T-cell (primary cell): Measurements from ENCODE around the gene MAN1B1. TPM values are rescaled to one million over a fixed set of nuclear protein-coding genes. Genes with fewer than 3 reads are reported as not detected.

Experiments
- ATAC-seq, 4 experiments: fragments of 200-7000 bp in 3 of 4; fragments of 150-1000 bp in 1 of 4; cut with Tn5 transposase; replicated peaks in 1 of 4; 1 replicate in 3 of 4; 2 replicates in 1 of 4; pipeline ENCODE4 v1.10.0; 2021; ENCODE audit warnings: moderate library complexity in 3 of 4, mild to moderate bottlenecking in 2 of 4, moderate number of reproducible peaks in 1 of 4
- CTCF ChIA-PET, 2 donors: fragments of 300-600 bp; sonication (Branson Sonifier 250); formaldehyde crosslinking; loops; one replicate each; lab custom pipeline; 2022; ENCODE audit warnings: antibody characterized with exemption in 2 of 2; lab: Charles Lee
- POLR2A ChIA-PET, 2 donors: fragments of 300-600 bp; sonication (Branson Sonifier 250); formaldehyde crosslinking; loops; one replicate each; lab custom pipeline; 2022; ENCODE audit warnings: antibody characterized with exemption in 2 of 2; lab: Charles Lee
- DNase-seq, 35 experiments: peaks; one replicate each; pipeline versions ENCODE4 v3.0.0 to v3.0.0-alpha.2; 2013 to 2023
- H3K27ac ChIP-seq: one replicate; pipeline ENCODE4 v1.5.1; 2013; ENCODE audit warnings: low read length
- H3K27me3 ChIP-seq, 2 experiments: replicated peaks in 1 of 2; 1 replicate in 1 of 2; 2 replicates in 1 of 2; pipeline versions ENCODE4 v1.6.1 to v1.7.0; 2013; ENCODE audit warnings: low read length in 1 of 2, mixed read lengths in 1 of 2; ENCODE audit not compliant: control insufficient read depth in 2 of 2, insufficient read depth in 2 of 2; ENCODE audit errors: extremely low read depth in 1 of 2
- H3K36me3 ChIP-seq, 2 donors: 1 replicate in 1 of 2; 2 replicates in 1 of 2; pipeline versions ENCODE4 v1.6.1 to v1.7.0; 2013; ENCODE audit warnings: low read length in 1 of 2; ENCODE audit not compliant: control insufficient read depth in 2 of 2, insufficient read depth in 1 of 2; ENCODE audit errors: extremely low read depth in 1 of 2
- H3K4me1 ChIP-seq, 2 experiments: 1 replicate in 1 of 2; 2 replicates in 1 of 2; pipeline versions ENCODE4 v1.6.1 to v1.7.0; 2013; ENCODE audit warnings: low read length in 2 of 2, mixed read lengths in 1 of 2; ENCODE audit not compliant: insufficient read depth in 2 of 2, control insufficient read depth in 1 of 2; ENCODE audit errors: extremely low read depth in 1 of 2
- H3K4me3 ChIP-seq, 2 donors: 1 replicate in 1 of 2; 2 replicates in 1 of 2; pipeline versions ENCODE4 v1.5.1 to v1.7.0; 2013; ENCODE audit warnings: mild to moderate bottlenecking in 2 of 2, low read length in 1 of 2, moderate library complexity in 1 of 2; ENCODE audit not compliant: control insufficient read depth in 1 of 2; ENCODE audit errors: extremely low read depth in 1 of 2
- H3K9me3 ChIP-seq: 2 replicates; pipeline ENCODE4 v1.7.0; 2013
- H3K27ac Mint-ChIP-seq, 2 donors: one replicate each; pipeline ENCODE4 v1.8.0; 2020 to 2021; ENCODE audit warnings: mild to moderate bottlenecking in 2 of 2, mixed read lengths in 2 of 2
- H3K27me3 Mint-ChIP-seq, 2 donors: one replicate each; pipeline ENCODE4 v1.8.0; 2021 to 2022; ENCODE audit warnings: mixed read lengths in 2 of 2
- H3K36me3 Mint-ChIP-seq: one replicate; pipeline ENCODE4 v1.8.0; 2021; ENCODE audit warnings: mixed read lengths
- H3K4me1 Mint-ChIP-seq, 3 donors: one replicate each; pipeline ENCODE4 v1.8.0; 2020 to 2022; ENCODE audit warnings: mixed read lengths in 3 of 3, mild to moderate bottlenecking in 1 of 3
- H3K4me3 Mint-ChIP-seq, 3 donors: one replicate each; pipeline ENCODE4 v1.8.0; 2020 to 2022; ENCODE audit warnings: mild to moderate bottlenecking in 3 of 3, mixed read lengths in 3 of 3, moderate library complexity in 3 of 3
- H3K9me3 Mint-ChIP-seq, 3 donors: one replicate each; pipeline ENCODE4 v1.8.0; 2020 to 2022; ENCODE audit warnings: mixed read lengths in 3 of 3
- WGBS: methylation state at CpG from one replicate; pipeline ENCODE4 v1.1.5; 2013; ENCODE audit warnings: missing lambda C conversion rate; ENCODE audit not compliant: insufficient coverage; 5-methylcytosine and 5-hydroxymethylcytosine counted together
- total RNA-seq, 35 experiments: library from RNA in 6 of 35; stranded (reverse) in 6 of 35; fragments of 120-200 nt in 1 of 35; gene quantifications; one replicate each; pipeline versions ENCODE4 v1.2.1 to v1.2.4 and lab custom pipeline; 2013 to 2026

Gene MAN1B1
- total RNA-seq, 5 donors from 2014 or later (not counting 1 experiment from before 2014, with no cell fraction given): 62.0 to 91.5 (median 84.8) TPM

DNA sequence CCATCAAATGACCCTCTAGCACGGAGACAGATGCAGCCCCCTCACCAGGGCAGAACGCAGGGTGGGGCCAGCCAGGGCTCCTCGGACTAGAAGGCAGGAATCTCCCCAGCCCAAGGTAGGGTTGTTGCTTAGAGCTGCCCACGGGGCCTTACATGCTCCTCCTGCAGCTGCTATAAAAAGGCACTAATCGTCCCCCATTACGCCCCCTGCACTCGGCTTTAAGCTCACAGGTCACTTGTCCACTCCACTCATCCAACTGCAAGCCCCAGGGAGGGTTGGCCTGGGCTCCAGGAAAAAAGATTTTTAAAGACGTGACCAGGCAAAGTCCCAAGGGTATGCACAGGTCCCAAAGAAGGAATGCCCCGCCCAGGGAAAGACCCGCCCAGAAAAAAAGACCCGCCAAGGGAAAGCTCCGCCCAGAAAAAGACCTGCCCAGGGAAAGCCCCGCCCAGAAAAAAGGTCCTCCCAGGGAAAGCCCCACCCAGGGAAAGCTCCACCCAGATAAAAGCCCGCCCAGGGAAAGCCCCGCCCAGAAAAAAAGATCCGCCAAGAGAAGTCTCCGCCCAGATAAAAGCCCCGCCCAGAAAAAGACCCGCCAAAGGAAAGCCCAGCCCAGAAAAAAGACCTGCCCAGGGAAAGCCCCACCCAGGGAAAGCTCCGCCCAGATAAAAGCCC, 63.3 kb downstream of the MAN1B1 start:
- H3K4me3 Mint-ChIP-seq: no peak overlapping the region
- H3K27ac Mint-ChIP-seq: no peak overlapping the region
- no peaks in the 10 kb centered on the region for H3K9me3 ChIP-seq
- no peaks in the 10 kb centered on the region for H3K9me3 Mint-ChIP-seq
- H3K4me1 ChIP-seq: peaks cover 0 to 6% of the 10 kb centered on the region in 2 experiments
- H3K36me3 Mint-ChIP-seq: no peaks in the 10 kb centered on the region
- H3K27ac ChIP-seq: no peak overlapping the region
- peaks cover 0 to 55% of the 10 kb centered on the region in 2 experiments for H3K27me3 ChIP-seq
- CTCF ChIA-PET: interaction anchor here in 1 of 2 donors (0.7 kb wide), 1 partner anchor 20 kb away, joined by 5 read pairs; no protein-coding TSS in a partner anchor
- POLR2A ChIA-PET: interaction anchor here in 1 of 2 donors (1.0 kb wide), 1 partner anchor 21 kb away, joined by 15 read pairs; no protein-coding TSS in a partner anchor
- H3K4me1 Mint-ChIP-seq: peaks cover 0 to 2% (median 0%) of the 10 kb centered on the region in 3 donors
- no peak overlapping the region for H3K4me3 ChIP-seq
- ATAC-seq (no peak), DNase-seq (no peak)
- H3K36me3 ChIP-seq: no peaks in the 10 kb centered on the region
- H3K27me3 Mint-ChIP-seq: peaks cover 7 to 12% of the 10 kb centered on the region in 2 donors
- WGBS: 71% methylated on average over 4 of the region's 20 CpGs

DNA sequence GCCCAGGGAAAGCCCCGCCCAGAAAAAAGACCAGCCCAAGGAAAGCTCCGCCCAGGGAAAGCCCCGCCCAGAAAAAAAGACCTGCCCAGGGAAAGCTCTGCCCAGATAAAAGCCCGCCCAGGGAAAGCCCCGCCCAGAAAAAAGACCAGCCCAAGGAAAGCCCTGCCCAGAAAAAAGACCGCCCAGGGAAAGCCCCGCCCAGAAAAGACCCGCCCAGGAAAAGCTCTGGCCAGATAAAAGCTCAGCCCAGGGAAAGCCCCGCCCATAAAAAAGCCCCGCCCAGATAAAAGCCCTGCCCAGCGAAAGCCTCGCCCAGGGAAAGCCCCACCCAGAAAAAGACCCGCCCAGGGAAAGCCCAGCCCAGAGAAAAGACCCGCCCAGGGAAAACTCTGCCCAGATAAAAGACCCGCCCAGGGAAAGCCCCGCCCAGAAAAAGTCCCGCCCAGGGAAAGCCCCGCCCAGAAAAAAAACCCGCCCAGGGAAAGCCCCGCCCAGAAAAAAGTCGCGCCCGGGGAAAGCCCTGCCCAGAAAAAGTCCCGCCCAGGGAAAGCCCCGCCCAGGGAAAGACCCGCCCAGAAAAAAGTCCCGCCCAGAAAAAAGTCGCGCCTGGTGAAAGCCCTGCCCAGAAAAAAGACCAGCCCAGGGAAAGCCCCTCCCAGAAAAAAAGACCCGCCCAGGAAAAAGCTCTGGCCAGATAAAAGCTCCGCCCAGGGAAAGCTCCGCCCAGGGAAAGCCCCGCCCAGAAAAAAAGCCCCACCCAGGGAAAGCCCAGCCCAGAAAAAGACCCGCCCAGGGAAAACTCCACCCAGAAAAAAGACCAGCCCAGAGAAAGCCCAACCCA, 64.1 kb downstream of the MAN1B1 start:
- no peak overlapping the region for H3K4me3 Mint-ChIP-seq
- ATAC-seq (peak in 3 of 4 experiments; percentile 31 to 44 (median 38)), DNase-seq (peak in 1 of 35 experiments; percentile 61)
- Histone ChIP-seq H3K36me3 (no peaks in the 10 kb centered on the region), H3K9me3 (no peaks in the 10 kb centered on the region), H3K4me1 (peaks cover 0 to 7% of the 10 kb centered on the region in 2 experiments), H3K4me3 (no peak overlapping the region), H3K27ac (no peak overlapping the region), H3K27me3 (peaks cover 0 to 59% of the 10 kb centered on the region in 2 experiments)
- 23% methylated on average over 13 of the region's 34 CpGs for WGBS
- H3K9me3 Mint-ChIP-seq: no peaks in the 10 kb centered on the region
- CTCF ChIA-PET: interaction anchor here (0.6 to 0.7 kb wide), 5 partner anchors 21 to 468 kb away, joined by 3 to 5 read pairs (median 3); partner anchors contain the start of genes EHMT1 (in 1 of the 2) and MAN1B1 (in 1 of the 2)
- H3K4me1 Mint-ChIP-seq: peaks cover 0 to 2% (median 0%) of the 10 kb centered on the region in 3 donors
- H3K27ac Mint-ChIP-seq: no peak overlapping the region
- H3K27me3 Mint-ChIP-seq: peaks cover 9 to 18% of the 10 kb centered on the region in 2 donors
- H3K36me3 Mint-ChIP-seq: no peaks in the 10 kb centered on the region
- POLR2A ChIA-PET: interaction anchor here in 1 of 2 donors (1.0 to 1.1 kb wide), 2 partner anchors 18 to 20 kb away, joined by 7 to 15 read pairs; no protein-coding TSS in a partner anchor

DNA sequence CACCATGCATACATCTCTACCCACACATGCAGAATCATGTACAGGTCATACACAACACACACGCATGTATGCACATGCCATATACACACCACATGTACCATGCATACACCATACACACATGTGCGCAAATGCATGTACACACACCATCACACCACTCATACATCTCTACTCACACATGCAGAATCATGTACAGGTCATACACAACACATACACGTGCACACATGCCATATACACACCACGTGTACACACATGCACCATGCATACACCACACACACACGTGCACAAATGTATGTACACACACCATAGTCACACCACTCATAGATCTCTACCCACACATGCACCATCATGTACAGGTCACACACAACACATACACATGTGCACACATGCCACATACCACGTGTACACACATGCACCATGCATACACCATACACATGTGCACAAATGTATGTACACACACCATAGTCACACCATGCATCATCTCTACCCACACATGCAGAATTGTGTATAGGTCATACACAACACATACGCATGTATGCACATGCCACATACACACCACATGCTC, 66.1 kb downstream of the MAN1B1 start:
- ATAC-seq (no peak), DNase-seq (no peak)
- no peak overlapping the region for H3K4me3 Mint-ChIP-seq
- H3K36me3 Mint-ChIP-seq: no peaks in the 10 kb centered on the region
- ChIA-PET CTCF (no interaction called here), POLR2A (no interaction called here)
- 90% methylated on average over 7 of the region's 7 CpGs for WGBS
- Histone ChIP-seq H3K27me3 (peaks cover 4 to 63% of the 10 kb centered on the region in 2 experiments), H3K4me1 (peaks cover 0 to 27% of the 10 kb centered on the region in 2 experiments), H3K36me3 (no peaks in the 10 kb centered on the region), H3K9me3 (no peaks in the 10 kb centered on the region), H3K27ac (no peak overlapping the region), H3K4me3 (no peak overlapping the region)
- no peaks in the 10 kb centered on the region for H3K9me3 Mint-ChIP-seq
- peaks cover 2 to 13% (median 7%) of the 10 kb centered on the region in 3 donors for H3K4me1 Mint-ChIP-seq
- no peak overlapping the region for H3K27ac Mint-ChIP-seq
- H3K27me3 Mint-ChIP-seq: peaks cover 13 to 26% of the 10 kb centered on the region in 2 donors

DNA sequence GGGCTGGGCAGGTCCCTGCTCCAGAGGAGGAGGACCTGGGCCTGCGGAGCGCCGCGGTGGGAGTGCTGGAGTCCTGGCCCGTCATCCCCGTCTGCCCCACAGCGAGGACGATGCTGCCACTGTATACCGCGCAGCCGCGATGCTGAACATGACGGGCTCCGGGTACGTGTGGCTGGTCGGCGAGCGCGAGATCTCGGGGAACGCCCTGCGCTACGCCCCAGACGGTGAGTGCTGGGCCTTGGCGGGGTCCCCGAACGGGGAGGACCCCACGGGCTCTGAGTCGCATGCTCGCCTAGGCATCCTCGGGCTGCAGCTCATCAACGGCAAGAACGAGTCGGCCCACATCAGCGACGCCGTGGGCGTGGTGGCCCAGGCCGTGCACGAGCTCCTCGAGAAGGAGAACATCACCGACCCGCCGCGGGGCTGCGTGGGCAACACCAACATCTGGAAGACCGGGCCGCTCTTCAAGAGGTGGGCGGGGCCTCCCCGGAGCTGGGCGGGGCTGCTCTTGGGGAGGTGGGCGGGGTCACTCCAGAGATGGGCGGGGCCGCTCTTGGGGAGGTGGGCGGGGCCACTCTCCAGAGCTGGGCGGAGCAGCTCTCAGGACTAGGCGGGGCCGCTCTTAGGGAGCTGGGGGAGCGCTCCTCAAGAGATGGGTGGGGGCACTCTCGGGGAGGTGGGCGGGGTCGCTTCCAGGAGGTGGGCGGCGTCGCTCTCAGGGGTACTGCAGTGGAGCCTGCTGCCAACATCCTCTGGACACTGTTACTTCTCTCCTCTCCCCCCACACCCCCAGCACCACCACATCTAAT, 70.0 kb downstream of the MAN1B1 start:
- WGBS: 9% methylated on average over 59 of the region's 65 CpGs
- H3K4me3 ChIP-seq: peak overlapping the region; percentile 29 to 40
- CTCF ChIA-PET: no interaction called here

DNA sequence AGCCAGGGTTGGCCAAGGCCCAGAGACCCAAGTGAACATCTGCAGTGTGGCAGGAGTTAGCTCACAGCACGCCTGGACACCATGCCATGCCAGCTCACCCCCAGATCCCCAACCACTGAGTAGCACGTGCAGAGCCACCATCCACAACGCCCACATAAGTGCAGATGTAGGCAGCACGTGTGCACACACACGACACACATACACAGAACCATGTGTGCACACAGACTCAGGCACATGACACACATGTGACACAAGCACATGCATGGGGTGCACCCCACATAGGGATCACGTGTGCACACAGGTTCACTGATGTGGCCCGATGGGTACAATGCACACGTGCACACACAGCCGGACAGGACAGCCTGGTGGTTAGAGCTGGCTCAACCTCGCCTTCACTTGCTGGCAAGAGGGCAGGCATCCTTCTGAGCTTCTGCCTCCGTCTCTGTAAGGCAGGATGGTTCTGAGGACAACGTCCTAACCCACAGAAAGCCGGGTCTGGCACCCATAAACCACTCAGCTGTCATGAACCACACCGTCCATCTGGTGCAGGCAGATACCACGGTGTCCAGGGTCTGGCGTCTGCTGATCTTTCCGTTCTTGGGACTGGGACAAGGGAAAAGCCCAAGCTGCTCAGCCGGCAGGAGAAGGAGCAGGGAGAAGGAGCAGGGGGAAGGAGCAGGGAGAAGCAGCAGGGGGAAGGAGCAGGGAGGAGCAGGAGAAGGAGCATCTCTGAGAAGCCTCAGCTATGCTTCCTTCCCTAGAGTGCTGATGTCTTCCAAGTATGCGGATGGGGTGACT, 71.0 kb downstream of the MAN1B1 start:
- 60% methylated on average over 18 of the region's 19 CpGs for WGBS
- no peaks in the 10 kb centered on the region for H3K36me3 Mint-ChIP-seq
- Histone ChIP-seq H3K4me3 (no peak overlapping the region), H3K4me1 (peaks cover 0 to 39% of the 10 kb centered on the region in 2 experiments), H3K27me3 (peaks cover 5 to 83% of the 10 kb centered on the region in 2 experiments), H3K9me3 (no peaks in the 10 kb centered on the region), H3K36me3 (no peaks in the 10 kb centered on the region), H3K27ac (no peak overlapping the region)
- ChIA-PET CTCF (no interaction called here), POLR2A (no interaction called here)
- H3K27ac Mint-ChIP-seq: no peak overlapping the region
- peak overlapping the region in 1 of 3 donors; percentile 56 for H3K4me3 Mint-ChIP-seq
- DNase-seq: no peak
- peaks cover 30 to 53% of the 10 kb centered on the region in 2 donors for H3K27me3 Mint-ChIP-seq
- ATAC-seq: no peak
- peaks cover 14 to 27% (median 18%) of the 10 kb centered on the region in 3 donors for H3K4me1 Mint-ChIP-seq
- no peaks in the 10 kb centered on the region for H3K9me3 Mint-ChIP-seq

More for the DNA sequence above, 70.0 kb downstream of the MAN1B1 start:
- H3K27me3 ChIP-seq: peaks cover 5 to 74% of the 10 kb centered on the region in 2 experiments
- H3K27ac ChIP-seq: no peak overlapping the region
- DNase-seq (peak in 33 of 35 experiments; percentile 5 to 72 (median 35)), ATAC-seq (peak; percentile 72 to 77 (median 76))
- peaks cover 0 to 31% of the 10 kb centered on the region in 2 experiments for H3K4me1 ChIP-seq
- H3K9me3 ChIP-seq: no peaks in the 10 kb centered on the region
- Mint-ChIP-seq H3K9me3 (no peaks in the 10 kb centered on the region), H3K27ac (no peak overlapping the region), H3K4me1 (peaks cover 14 to 26% (median 17%) of the 10 kb centered on the region in 3 donors), H3K36me3 (no peaks in the 10 kb centered on the region), H3K27me3 (peaks cover 28 to 50% of the 10 kb centered on the region in 2 donors), H3K4me3 (peak overlapping the region; percentile 46 to 57 (median 56))
- no peaks in the 10 kb centered on the region for H3K36me3 ChIP-seq
- POLR2A ChIA-PET: no interaction called here
